Pancreas (tissue), 10 donors: ENCODE data around the gene RAPGEF4. TPM values are rescaled to one million over a fixed set of nuclear protein-coding genes. Genes with fewer than 3 reads are reported as not detected.

Experiments used
- ATAC-seq, 4 donors: fragments of 200-7000 bp; cut with Tn5 transposase; one replicate each; pipeline versions ENCODE4 v1.8.0 to v1.9.1; 2020; ENCODE audit warnings: mild to moderate bottlenecking in 4 of 4, moderate library complexity in 4 of 4
- DNase-seq, 6 donors: peaks; one replicate each; pipeline ENCODE4 v3.0.0-alpha.2; 2020
- FAIRE-seq: peaks from 2 replicates; lab custom pipeline; 2012; peaks lifted over from hg19 to GRCh38; lab: Jason Lieb, UNC
- H3K27ac ChIP-seq, 4 donors: fragments of 200-600 bp; sonication (generic); 1 replicate in 3 of 4; 2 replicates in 1 of 4; pipeline versions ENCODE4 v1.5.0 to v1.8.0; 2020
- H3K27me3 ChIP-seq, 4 donors: fragments of 200-600 bp; one replicate each; pipeline ENCODE4 v1.8.0; 2021
- H3K36me3 ChIP-seq, 3 donors: fragments of 200-600 bp; sonication (generic) in 1 of 3; one replicate each; pipeline versions ENCODE4 v1.5.0 to v1.8.0; 2020 to 2021
- H3K4me1 ChIP-seq, 3 donors: fragments of 200-600 bp; one replicate each; pipeline ENCODE4 v1.8.0; 2021
- H3K4me3 ChIP-seq, 4 donors: fragments of 200-600 bp; sonication (generic) in 2 of 4; one replicate each; pipeline versions ENCODE4 v1.5.0 to v1.8.0; 2020 to 2021
- H3K9me3 ChIP-seq, 4 donors: fragments of 200-600 bp; one replicate each; pipeline ENCODE4 v1.8.0; 2021
- WGBS, 2 donors: extraction: QIAGEN DNeasy Blood & Tissue Kit; methylation state at CpG; one replicate each; pipeline ENCODE4 v1.1.7; 2013; 5-methylcytosine and 5-hydroxymethylcytosine counted together
- intact Hi-C, 3 donors: fragments of 100-400 bp; cut with DNase I; formaldehyde crosslinking; loops; one replicate each; pipeline versions ENCODE4 v1.11.1 to v1.14.2; 2022
- polyA plus RNA-seq, 2 donors: library from polyadenylated mRNA; stranded (reverse); fragments of 200-250 nt; gene quantifications; one replicate each; pipeline ENCODE4 v1.2.3, GENCODE V29; 2013
- total RNA-seq, 6 donors: library from RNA; stranded (reverse); fragmentation: NEBNext Ultra II Directional in 4 of 6; extraction: Animal tissue kit (Norgen Biotek cat#: 25700) in 4 of 6; gene quantifications; one replicate each; pipeline versions ENCODE4 v1.2.1 to v1.2.4, GENCODE V29; 2021 to 2023
- TF ChIP-seq, protein P1 (sequence below), 4 donors: fragments of 200-600 bp; sonication (generic) in 3 of 4; IDR thresholded peaks; one replicate each; pipeline versions ENCODE4 v1.5.0 to v1.8.0; 2021; ENCODE audit warnings: antibody characterized with exemption in 4 of 4
- donor health status: healthy with polysubstance abuse.
- donor health status: DM: no; HTN: no; CAD: no; lungs with moderate emphysema.
- donor health status: DM: no; HTN: no; CAD: no.
- donor health status: control.
- donor health status: control.
- donor health status: Bipolar disorder and iron deficiency.
- donor health status: DM: yes; HTN: yes; CAD: no.
- donor health status: DM: no; HTN: no; CAD: no.
- donor health status: DM: no; HTN: no; CAD: no.
- donor health status: DM: yes; HTN: yes; CAD: no.

The RAPGEF4 gene
- total and polyA plus RNA-seq, 8 donors: 2.1 to 9.0 (median 5.1) TPM

DNA sequence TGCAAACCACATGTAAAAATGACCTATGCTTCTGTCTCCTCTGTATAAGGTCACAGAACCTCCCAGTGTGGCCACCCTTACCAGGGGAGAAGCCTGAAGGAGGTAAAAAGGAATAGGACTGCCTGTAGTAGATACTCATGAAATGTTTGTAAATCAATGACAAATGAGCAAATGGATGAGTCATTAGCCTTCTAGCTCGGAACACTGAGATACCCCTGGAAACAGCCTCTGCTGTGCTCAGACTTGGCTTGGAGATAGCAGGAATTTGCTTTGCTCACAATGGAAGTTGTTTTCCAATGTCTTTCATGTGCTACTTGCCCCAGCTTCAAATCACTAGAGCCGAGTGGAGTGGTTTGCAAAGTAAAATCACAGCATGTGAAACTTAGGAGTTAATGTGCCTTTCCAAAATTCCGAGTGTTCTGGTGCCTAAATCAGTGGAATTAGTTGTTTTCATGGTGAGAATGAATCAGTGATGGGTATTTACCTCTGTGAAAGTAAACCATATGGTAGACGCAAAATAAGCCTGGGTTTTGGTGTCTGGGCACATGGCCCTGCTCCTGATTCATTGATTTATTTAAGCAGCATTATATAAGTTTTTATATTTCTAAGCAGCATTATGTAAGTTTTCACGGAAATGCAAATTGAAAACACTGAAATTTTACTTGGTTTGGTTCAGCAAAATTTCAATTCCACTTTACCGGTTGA lies 186.0 kb downstream of the RAPGEF4 start:
- DNase-seq (peak in 1 of 6 donors; percentile 13), ATAC-seq (peak; percentile 62 to 72 (median 70)), FAIRE-seq (no peak)
- intact Hi-C loops: no loop called here
- no peak overlapping the region for H3K4me3 ChIP-seq
- no peak overlapping the region for H3K27ac ChIP-seq
- H3K36me3 ChIP-seq: no peaks in the 10 kb centered on the region
- H3K9me3 ChIP-seq: no peaks in the 10 kb centered on the region
- 72 to 78% methylated on average over 6 of the region's 6 CpGs for WGBS, 2 donors
- H3K27me3 ChIP-seq: no peaks in the 10 kb centered on the region
- H3K4me1 ChIP-seq: peaks cover 0 to 7% (median 0%) of the 10 kb centered on the region in 3 donors
- TF ChIP-seq, protein P1, sequence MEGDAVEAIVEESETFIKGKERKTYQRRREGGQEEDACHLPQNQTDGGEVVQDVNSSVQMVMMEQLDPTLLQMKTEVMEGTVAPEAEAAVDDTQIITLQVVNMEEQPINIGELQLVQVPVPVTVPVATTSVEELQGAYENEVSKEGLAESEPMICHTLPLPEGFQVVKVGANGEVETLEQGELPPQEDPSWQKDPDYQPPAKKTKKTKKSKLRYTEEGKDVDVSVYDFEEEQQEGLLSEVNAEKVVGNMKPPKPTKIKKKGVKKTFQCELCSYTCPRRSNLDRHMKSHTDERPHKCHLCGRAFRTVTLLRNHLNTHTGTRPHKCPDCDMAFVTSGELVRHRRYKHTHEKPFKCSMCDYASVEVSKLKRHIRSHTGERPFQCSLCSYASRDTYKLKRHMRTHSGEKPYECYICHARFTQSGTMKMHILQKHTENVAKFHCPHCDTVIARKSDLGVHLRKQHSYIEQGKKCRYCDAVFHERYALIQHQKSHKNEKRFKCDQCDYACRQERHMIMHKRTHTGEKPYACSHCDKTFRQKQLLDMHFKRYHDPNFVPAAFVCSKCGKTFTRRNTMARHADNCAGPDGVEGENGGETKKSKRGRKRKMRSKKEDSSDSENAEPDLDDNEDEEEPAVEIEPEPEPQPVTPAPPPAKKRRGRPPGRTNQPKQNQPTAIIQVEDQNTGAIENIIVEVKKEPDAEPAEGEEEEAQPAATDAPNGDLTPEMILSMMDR (IDR thresholded peaks at IDR 0.05): no peak

DNA sequence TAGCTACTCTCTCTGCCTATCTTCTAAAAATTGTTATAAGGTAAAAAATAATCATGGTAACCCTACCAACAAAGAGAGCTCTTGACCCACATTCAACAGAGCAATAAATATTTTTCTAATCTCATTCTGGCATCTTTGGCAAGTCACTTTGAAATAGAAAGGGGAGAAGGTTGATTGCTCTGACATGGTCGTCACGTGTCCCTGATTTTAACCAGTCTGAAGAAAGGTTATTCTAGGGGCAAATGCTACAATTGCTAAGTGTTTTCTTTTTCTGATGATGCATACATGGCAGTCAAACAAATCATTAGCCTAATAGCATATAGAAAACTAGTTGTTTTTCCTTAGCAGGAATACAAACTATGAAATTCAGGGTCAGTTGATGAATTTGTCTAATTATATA lies 186.7 kb downstream of the RAPGEF4 start:
- ATAC-seq: peak; percentile 11 to 67 (median 32)
- no peak overlapping the region for H3K4me3 ChIP-seq
- TF ChIP-seq, protein P1 (IDR thresholded peaks at IDR 0.05): no peak
- 63 to 64% methylated on average over 2 of the region's 2 CpGs for WGBS, 2 donors
- no peak for DNase-seq
- H3K4me1 ChIP-seq: peaks cover 0 to 11% (median 0%) of the 10 kb centered on the region in 3 donors
- H3K27me3 ChIP-seq: no peaks in the 10 kb centered on the region
- H3K36me3 ChIP-seq: no peaks in the 10 kb centered on the region
- FAIRE-seq: no peak
- no peak overlapping the region for H3K27ac ChIP-seq
- intact Hi-C loops: no loop called here
- H3K9me3 ChIP-seq: no peaks in the 10 kb centered on the region

DNA sequence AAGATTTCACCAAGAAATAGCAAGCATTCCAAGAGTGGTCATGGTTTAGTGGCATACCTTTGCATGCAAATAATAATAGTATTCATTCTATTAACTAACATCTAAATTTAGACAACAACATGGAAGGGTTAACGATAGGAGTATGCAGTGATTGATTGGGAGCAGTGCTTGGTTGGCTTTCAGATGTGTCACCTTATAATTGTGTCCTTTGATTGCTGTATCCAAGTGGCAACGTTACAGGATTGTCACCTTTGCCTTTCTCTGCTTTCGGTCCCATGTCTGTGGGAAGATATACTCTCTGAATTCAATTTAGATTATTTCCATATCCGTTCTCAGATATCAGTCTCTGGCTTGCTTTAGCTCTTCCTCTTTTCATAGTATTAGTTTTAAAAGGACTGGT lies 187.2 kb downstream of the RAPGEF4 start:
- TF ChIP-seq, protein P1 (IDR thresholded peaks at IDR 0.05): no peak
- H3K27ac ChIP-seq: no peak overlapping the region
- H3K36me3 ChIP-seq: no peaks in the 10 kb centered on the region
- intact Hi-C loops: no loop called here
- no peak for DNase-seq
- peaks cover 0 to 11% (median 0%) of the 10 kb centered on the region in 3 donors for H3K4me1 ChIP-seq
- no peak for ATAC-seq
- 54 to 55% methylated on average over 4 of the region's 4 CpGs for WGBS, 2 donors
- H3K4me3 ChIP-seq: no peak overlapping the region
- no peaks in the 10 kb centered on the region for H3K27me3 ChIP-seq
- no peak for FAIRE-seq
- no peaks in the 10 kb centered on the region for H3K9me3 ChIP-seq

DNA sequence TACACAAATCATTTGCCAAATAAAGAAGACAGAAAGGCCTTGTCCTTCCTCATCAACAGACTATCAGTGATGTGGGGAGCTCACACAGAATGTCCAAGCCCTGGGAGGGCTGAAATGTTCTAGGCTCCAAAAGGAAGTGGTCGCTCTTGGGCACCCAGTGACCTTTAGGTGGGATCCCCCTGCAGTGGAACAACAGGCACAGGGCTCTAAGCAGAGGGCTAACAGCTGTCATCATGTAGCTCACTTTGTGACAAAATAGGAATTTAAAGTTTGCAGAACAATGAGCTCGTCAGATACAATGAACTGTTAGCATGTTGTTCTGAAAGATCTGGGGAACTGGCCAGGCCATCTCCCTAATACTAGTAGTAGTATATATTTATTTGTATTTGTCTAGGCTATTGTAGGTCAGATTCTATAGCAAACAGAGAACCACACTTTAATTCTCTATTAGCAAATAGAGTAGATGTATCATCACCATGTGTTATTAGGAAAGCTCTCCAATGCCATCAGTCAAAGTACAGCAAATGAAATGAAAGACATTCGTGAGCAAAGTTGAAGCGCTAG lies 188.5 kb downstream of the RAPGEF4 start:
- peaks cover 0 to 21% (median 8%) of the 10 kb centered on the region in 3 donors for H3K4me1 ChIP-seq
- intact Hi-C loops: no loop called here
- no peaks in the 10 kb centered on the region for H3K36me3 ChIP-seq
- H3K27me3 ChIP-seq: no peaks in the 10 kb centered on the region
- H3K27ac ChIP-seq: no peak overlapping the region
- TF ChIP-seq, protein P1 (IDR thresholded peaks at IDR 0.05): no peak
- no peaks in the 10 kb centered on the region for H3K9me3 ChIP-seq
- ATAC-seq (no peak), DNase-seq (no peak), FAIRE-seq (no peak)
- H3K4me3 ChIP-seq: no peak overlapping the region
- 87 to 88% methylated on average over 4 of the region's 4 CpGs for WGBS, 2 donors

DNA sequence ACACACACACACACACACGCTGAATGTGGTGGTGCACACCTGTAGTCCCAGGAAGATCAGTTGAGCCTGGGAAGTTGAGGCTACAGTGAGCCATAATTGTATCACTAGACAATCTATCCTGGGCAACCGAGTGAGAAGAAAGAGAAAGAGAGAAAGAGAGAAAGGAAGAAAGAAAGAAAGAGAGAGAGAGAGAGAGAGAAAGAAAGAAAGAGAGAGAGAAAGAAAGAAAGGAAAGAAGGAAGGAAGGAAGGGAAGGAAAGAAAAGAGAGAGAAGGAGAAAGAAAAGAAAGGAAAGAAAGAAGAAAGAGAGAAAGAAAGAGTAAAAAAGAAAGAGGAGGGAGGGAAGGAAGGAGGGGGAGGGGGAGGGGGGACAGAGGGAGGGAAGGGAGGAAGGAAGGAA lies 190.0 kb downstream of the RAPGEF4 start:
- intact Hi-C loops: no loop called here
- no peaks in the 10 kb centered on the region for H3K27me3 ChIP-seq
- TF ChIP-seq, protein P1 (IDR thresholded peaks at IDR 0.05): no peak
- H3K36me3 ChIP-seq: no peaks in the 10 kb centered on the region
- DNase-seq (no peak), FAIRE-seq (no peak), ATAC-seq (no peak)
- H3K9me3 ChIP-seq: no peaks in the 10 kb centered on the region
- no peak overlapping the region for H3K4me3 ChIP-seq
- peaks cover 0 to 34% (median 21%) of the 10 kb centered on the region in 3 donors for H3K4me1 ChIP-seq
- H3K27ac ChIP-seq: no peak overlapping the region
- 95 to 97% methylated on average over 2 of the region's 2 CpGs for WGBS, 2 donors
